NCI-H748 treated with DMSO at 0.1 percent for 48 hours (cell line): ENCODE measurements around the gene SAMD5.
A peak's percentile ranks its signal among the peaks of the same experiment; 100 is the strongest.

ENCODE experiments used
- DNase-seq: peaks from one replicate; lab custom pipeline; 2025; lab: John Stamatoyannopoulos, UW

SAMD5 gene

DNA sequence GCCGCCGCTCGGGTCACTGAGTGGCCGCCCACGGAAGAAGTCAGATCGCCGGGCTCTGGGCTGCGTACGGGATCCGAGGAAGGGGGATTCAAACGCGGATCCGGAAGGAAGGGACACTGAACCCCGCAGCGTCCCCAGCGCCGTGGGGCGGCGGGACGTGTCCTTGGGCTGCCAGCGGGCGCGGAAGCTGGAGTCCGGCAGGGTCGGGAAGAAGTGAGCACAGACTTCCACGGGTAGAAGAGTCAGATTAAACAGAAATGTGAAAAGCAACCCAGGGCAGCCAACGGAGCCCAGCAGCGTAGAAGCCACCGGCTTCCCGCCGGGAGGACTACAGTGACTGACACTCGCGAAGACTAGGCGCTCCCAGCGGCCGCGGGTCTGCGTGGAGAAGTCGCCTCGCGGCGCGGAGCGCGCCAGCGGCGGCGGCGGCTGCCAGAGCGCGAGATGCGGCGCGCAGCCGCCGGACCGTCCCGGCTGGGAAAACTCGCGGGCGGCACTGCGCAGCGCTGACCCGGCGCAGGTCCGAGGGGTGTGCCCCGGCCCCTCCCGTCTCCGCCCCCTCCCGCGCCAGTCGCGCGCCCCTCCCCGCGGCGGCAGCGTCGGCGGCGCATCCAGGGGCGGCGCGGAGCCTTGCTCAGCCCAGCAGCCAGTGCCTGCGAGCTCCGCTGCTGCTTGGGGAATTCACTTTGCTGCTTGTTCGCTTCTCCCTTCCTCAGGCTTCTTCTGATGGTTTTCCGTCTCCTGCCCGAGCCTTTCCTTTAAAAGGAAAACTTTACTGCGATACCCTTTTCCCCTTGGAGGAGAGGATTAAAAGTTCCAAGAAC, at the start of gene SAMD5:
Gene SAMD5, plus strand, starts transcription at position 649 of the 824 bp plus-strand sequence. CDS start 239 bp downstream, outside the sequence.
- peak; percentile 56 for DNase-seq

DNA sequence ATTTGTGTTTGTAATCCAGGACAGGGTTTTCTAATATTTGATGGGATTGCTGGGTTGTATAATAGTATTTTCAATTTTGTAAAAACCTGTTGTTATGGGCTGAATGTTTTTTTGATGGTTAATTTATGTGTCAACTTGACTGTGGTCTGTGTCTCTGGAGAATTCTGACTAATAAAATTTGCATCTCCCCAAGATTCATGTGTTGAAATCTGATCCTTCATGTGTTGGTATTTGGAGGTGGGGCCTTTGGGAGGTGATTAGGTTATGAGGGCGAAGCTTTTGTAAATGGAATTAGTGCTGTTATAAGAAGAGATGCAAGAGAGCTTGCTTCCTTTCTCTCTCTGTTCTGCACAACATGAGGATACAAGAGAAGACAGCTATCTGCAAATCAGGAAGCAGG, 48.7 kb upstream of the SAMD5 start:
- no peak for DNase-seq

DNA sequence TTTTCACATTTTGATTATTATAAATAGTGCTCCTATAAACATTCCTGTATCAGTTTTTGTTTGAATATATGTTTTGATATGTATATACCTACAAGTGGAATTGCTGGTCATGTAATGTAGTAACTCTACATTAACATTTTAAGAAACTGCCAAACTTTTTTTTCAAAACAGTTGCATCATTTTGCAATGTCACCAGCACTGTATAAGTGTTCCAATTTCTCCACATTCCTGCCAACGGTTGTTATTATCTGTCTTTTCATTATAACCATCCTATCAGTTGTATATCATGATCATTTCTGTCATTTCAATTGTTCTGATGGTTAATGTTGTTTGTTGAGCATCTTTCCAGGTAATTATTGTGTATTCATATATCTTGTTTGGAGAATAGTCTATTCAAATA, 44.8 kb upstream of the SAMD5 start:
- DNase-seq = no peak

DNA sequence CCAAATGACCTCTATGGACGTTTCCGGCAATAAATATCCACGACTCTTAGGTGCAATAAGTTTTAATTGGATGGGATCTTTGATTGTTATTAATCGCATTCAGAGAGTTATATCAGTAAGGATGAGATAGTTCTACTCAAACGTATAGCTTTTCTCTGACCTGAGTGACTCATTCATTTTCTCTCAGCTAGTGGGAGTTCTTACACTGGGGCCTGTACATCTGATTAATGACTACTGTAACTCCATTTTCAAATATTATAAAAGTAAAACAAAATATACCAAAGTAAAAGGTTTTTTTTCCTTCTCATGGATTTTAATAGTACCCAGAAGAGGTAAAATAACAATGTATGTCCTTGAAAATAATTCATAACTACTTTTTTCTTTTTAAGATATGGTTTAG, 41.1 kb upstream of the SAMD5 start:
- no peak for DNase-seq

DNA sequence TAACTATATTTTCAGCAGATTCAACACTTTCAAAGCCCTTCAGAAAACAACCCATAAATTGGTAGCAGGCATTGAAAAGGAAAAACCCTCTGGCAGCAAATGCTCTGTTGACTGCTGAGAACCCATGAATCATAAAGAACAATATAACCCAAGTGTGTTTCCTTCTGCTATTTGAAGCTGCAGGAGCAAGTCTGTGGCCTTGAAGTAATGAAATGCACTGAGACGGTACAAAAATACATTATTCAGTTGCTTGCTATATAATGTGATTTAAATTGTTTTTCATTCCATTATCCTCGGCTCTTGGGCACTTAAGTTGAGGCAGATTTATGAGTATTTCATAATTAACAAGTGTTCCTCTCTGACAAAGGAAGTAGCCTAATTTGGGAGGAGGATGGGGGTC, 40.6 kb upstream of the SAMD5 start:
- DNase-seq = no peak

DNA sequence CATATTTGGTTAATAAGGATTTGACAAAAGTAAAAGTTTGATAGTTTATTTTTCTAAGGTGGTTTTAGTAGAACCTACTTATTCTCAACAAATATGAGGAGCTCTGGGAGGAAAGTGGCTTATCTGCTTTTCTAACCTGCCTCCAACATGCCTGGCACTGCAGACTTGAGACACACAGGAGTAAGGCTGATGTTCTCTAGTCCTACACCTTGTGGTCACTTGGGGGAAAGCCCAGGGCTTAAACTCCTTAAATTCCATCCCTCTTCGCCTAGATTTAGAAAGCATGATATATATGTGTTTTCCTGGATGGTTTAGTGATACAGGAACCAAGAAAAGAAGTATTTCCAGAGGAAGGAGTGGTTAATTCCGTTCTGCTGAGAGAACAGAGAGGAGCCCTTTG, 39.9 kb upstream of the SAMD5 start:
- DNase-seq = no peak

DNA sequence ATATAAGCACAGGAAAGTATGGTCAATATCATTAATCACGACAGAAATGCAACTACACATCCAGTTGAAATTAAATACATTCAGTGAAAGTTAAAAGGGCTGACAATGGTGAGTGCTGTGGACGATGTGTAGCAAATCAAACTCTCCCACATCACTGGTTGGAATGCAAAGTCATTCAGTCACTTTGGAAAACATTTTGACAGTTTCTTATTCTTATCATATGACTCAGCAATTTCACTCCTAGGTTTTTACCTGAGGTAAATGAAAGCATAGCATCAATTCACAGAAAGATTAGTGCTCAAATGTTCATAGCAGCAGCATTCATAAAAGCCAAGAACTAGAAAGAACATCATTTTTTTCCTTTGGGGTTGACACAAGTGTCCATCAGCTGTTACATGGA, 28.6 kb upstream of the SAMD5 start:
- no peak for DNase-seq

DNA sequence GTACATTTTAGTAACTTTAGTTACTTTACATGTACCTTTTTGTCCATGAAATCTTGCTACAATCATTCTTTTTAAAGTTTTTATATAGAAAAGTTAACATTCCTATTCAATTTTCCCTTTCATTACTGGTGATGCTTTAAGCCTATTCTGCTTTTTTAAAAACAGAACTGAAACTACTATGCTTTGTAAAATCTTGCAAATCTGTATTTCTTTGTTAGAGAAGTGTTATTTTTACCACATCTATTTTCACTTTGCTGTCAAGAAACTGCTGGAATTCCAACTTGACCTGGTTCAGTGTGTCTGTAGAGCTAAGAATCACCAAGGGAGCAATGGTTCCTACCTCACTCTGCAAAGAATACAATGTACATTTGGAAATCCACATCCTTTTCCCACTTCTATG, 21.8 kb upstream of the SAMD5 start:
- DNase-seq = no peak

DNA sequence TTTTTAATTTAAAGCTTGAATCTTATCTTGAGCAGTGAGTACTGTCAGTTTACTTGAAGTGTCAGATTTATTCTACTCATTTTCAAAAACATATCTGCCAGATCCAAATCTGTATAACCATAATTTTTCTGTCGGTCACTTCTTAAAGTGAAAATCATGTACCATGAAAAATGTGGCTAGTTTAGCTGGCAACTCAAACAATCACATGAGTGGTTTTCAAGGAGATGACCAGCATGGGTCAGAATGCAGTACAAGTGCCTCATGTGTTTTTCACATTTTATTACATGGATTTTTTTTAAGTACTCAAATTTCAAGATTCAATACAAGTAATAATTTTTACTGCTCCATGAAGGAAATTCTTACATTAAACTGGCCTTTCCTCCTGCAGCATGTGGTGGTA, 11.0 kb upstream of the SAMD5 start:
- DNase-seq = no peak

DNA sequence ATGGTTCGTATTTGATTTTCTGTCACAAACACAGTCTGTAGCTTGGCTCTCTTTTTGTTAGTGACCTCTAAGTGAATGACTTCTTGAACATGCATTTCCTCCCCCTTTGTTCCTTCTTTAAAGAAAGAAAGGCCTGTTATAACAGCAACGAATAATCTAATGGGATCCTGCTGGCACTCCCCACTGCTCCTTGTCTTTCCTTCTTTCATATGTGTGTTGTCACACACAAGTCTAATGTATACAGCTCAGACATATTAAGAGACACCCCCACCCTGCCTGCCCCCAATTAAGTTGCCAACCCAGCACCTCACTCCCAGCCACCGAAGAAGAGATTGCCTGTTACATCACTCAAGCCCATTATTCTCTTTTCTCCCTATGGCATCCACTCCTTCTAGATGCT, 4.9 kb upstream of the SAMD5 start:
- DNase-seq = no peak

DNA sequence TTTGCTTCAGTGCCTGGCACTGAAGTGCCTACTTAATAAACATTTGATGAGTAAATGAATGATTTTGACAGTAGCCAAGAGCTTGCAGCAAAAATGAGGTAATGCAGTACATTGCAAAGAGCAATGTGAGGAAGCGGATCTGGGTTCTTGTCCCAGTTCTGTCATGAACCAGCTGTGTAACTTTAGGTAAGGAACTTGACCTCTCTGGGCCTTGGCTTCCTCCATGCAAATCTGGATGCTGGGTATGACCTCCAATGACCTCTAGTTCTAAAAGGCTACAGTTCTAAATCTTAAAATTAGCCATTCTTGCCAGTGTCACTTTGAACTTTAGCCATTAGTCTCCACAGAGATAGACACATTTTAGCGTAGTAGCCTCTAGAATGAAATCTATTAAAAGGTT, 3.6 kb upstream of the SAMD5 start:
- no peak for DNase-seq

DNA sequence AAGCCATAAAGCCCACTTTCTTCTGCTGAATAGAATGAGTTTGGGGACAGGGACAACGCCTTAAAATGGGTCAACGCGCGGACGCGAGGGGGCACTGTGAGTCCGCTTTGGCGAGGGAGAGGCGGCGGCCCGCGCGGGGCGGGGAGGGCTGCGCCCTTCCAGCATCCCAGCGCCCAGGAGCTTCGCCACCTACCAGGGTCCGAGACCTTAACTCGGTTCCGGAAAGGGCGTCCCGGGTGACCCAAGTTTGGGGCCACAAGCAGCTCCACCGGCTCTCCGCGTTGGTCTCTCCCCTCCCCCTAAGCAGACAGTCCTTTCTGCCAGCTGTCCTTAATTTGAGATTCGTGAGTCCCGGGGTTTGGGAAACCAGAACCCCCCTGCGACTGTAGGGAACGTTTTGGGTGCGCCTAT, 1.8 kb upstream of the SAMD5 start:
- DNase-seq = peak; percentile 54

DNA sequence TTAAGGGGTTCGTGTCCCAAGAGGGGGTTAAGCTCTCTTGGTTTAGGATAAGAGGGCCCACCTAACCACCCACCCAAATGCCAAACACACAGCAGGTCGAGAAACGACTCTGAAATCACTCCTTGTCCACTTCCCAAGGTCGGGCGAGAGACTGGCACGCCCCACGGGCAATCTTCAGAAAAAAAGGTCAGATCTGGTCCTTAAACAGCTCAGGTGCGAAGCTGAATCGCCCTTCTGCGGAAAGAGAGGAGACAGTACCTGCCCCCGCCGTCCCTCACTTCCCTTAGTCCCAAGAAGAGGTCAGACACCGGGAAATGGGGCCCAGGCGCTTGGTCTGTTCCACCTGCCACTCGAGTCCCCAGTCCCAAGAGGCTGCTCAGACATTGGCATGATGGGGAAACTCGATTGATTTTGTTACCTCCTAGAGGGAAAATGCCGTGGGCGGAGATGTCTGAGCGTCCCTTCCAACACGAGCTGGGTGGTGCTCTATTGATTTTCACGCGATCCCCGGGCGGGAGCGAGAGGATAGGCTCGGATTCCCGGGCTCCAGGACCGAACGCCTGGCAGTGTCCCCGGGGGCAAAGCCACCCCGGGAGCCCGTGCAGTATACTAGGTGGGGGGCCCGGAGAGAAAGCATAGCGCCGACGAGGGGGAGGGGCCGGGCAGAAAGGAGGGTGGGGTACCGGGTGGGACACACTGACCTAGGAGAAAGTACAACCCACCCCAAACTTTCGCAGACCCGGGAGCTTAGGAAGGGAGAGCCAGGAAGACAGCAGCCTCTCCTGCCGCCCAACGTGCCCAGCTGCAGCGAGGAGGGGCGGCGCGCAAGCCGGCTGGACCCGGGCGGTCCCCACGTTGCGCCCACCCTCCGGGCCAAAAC, 1.1 kb upstream of the SAMD5 start:
- DNase-seq = peak; percentile 37

DNA sequence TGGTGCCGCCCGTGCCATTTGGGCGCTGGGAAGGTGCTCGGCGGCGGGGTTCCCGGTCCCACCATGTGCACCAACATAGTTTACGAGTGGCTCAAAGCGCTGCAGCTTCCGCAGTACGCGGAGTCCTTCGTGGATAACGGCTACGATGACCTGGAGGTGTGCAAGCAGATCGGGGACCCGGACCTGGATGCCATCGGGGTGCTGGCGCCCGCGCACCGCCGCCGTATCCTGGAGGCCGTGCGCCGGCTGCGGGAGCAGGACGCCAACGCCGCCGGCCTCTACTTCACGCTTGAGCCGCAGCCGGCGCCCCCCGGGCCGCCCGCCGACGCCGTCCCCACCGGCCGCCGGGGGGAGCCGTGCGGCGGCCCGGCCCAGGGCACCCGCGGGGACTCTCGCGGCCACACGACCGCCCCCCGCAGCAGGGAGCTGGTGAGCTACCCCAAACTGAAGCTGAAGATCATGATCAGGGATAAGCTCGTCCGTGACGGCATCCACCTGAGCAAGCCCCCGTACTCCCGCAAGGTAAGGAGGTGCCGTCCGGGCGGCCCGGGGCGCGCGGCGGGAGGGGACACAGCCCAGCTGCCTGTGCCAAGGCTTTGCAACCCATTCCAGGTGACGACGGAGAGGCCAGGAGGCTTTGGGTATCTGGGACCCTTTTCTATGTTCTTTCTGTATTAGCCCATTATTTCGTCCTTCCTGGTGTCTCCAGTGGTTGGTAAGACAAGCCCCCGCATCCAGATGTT, 547 bp downstream of the SAMD5 start:
- DNase-seq = no peak

DNA sequence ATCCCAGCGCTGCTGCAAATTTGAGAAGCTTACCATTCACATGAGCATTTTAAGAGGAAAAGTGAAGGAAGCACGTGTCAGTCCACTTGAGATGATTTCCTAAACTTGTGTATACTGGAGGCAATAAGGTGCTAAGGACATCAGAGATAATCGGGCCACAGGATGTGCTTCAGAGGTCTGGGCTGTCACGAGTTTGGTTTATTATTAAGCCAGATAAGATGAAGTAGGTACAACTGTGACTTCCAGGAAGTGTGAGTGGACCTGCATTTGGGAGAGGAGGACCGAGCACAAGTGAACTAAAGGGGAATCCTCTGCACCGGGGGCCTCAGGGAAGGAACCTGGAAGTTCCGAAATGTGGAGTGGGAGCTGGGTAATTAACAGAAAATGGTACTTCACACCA, 1.4 kb downstream of the SAMD5 start:
- no peak for DNase-seq

DNA sequence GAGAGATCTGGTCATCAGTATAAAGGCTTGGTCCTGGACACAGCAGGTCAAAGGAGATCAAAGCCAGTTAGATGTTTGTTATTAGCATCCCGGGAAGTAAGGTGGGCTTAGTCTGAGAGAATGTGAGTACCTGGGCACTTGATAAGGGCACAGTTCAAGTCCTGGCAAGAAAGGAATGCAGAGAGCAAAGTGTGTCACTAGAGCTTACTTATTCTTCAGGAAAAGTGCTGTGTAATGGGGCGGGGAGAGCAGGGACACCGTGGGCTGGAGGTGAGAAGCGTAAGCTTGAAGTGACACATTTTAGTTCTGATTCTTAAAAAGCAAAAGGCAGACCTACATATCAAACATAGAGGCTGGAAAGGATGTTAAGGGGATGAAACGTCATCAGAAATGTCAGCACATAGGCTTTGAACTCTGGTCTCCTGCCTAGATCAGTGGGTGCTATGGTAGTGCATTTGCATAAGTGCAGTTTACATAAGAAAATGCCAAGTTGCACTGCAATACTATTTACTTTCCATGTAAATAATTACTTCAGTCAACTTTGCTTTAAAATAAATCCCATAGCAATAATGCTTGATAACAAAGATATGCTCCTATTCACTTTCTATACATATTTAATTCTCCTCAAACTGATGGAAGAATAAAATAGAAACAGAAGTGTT, 2.6 kb downstream of the SAMD5 start:
- no peak for DNase-seq

DNA sequence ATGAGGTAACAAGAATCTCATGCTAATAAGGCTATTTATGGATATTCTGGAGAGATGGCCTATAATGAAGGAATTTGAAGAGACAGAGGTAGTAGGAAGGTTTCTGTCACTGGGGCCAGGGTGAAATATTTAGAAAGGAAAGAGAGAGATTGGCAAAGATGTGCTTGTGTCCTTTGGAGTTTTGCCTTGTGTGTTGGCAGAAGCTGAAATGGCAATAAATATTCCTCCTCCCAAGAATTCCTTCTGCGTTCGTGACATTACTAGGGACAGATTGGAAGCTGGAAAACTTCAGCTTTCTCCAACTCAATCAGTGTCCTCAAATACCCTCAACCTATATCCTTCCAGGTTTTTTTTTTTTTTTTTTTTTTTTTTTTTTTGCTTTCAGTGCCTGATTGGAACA, 6.3 kb downstream of the SAMD5 start:
- DNase-seq = no peak

DNA sequence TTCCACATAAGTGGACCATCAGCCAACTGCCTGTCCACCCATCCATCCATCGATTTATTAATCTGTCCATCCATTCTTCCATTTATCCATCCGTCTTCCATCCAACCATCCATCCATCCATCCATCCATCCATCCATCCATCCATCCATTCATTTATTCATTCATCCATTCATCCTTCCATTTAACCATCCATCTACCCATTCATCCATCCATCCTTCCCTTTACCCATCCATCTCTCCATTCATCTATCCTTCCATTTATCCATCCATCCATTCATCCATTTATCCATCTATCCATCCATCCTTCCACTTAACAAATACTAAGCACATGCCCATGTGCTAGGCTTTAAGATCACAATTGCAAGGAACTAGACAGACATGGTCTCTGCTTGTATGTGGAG, 6.8 kb downstream of the SAMD5 start:
- no peak for DNase-seq

DNA sequence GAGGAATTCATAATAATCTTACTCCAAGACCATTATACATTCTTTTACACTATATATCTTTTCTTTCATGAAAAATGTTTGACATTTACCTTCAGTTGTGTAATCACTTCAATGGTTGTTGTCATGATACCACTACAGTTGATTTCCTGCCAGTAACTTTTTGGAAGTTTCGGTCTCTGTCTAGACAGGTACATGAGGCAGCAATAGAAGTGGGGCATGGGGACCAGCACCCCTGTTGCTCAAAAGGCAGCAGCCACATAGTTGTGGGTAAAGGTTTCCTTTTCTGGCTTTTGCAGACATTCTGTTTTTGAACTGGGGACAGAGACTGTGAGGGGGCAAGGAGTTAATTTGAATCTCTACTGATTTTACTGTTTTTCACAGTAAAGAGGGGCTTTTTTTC, 14.1 kb downstream of the SAMD5 start:
- DNase-seq = no peak

DNA sequence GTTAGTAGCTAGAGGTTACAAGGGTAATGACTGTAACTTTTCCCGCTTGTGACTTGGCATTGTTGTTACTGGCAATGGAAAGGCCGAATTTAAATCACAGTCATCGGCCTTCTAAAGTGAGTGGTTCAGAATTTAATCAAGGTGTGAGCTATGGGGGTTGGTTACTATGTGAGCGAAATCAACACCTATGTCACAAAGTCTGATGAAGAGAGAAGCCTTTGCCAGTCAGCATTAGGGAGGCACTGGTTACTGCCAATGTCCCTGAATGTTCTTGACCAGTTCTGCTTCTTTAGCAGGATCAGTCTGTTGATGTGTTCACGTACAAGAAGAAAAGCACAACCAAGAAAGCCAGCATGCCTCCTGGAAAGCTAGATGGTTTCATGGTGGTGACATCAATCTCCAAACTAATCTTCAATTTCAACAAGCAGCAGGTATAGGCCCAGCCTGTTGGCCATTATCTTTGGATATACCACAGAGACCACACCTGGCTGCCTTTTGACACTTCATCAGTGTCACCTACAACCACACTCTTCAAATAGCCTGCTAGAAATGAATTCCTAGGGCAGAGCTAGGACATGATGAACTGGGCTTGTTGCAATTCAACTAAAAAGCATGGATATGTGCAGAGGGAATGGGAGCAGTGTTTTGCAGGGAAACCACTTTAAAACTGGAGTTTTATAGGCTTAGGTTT, 17.2 kb downstream of the SAMD5 start:
- no peak for DNase-seq

DNA sequence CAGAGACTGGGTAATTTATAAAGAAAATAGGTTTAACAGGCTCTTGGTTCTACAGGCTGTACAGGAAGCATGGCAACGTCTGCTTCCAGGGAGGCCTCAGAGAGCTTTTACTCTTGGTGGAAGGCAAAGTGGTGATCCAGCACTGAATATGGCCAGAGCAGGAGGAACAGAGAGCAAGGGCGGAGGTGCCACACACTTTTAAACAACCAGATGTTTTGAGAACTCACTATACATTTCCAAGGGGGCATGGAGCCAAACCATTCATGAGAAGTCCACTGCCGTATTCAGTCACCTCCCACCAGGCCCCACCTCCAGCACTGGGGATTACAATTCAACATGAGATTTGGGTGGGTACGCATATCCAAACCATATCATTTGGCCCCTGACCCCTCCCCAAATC, 18.7 kb downstream of the SAMD5 start:
- no peak for DNase-seq
